ENCODE data around the gene ELK1. TPM values are rescaled to one million over a fixed set of nuclear protein-coding genes. Genes with fewer than 3 reads are reported as not detected.

ELK1 gene
- total and polyA plus RNA-seq, 12 donors, result 6.9 to 34.1 (median 24.8) TPM

GRCh38 chrX:47645530-47645929 is 4.8 kb downstream of the ELK1 start:
- Histone ChIP-seq H3K9me3 (no peaks in the 10 kb centered on the region), H3K27me3 (no peaks in the 10 kb centered on the region), H3K27ac (no peak overlapping the region), H3K4me1 (peaks cover 0 to 32% (median 10%) of the 10 kb centered on the region in 9 donors), H3K4me3 (no peak overlapping the region), H3K36me3 (peaks cover 0 to 18% (median 3%) of the 10 kb centered on the region in 9 donors)
- DNase-seq (no peak), ATAC-seq (no peak)
- WGBS, 2 donors, result 81% methylated on average over 10 of the region's 10 CpGs
- no peak for TF ChIP-seq CTCF (IDR thresholded peaks at IDR 0.05)
- intact Hi-C loops (cut with DNase I), result loop anchor here in 7 of 10 donors (2.0 to 10.0 kb wide), 5 partner anchors 71 to 379 kb away; partner anchors contain the start of gene ARAF (in 5 of the 7)

GRCh38 chrX:47644557-47645091 is 5.7 kb downstream of the ELK1 start:
- DNase-seq, result no peak
- H3K27me3 ChIP-seq, result no peaks in the 10 kb centered on the region
- peaks cover 0 to 4% (median 0%) of the 10 kb centered on the region in 11 donors for H3K9me3 ChIP-seq
- peak in 7 of 9 donors; percentile 29 to 51 (median 40) for TF ChIP-seq CTCF (IDR thresholded peaks at IDR 0.05)
- WGBS, 2 donors, result 41 to 56% methylated on average over 11 to 12 of the region's 12 CpGs
- H3K4me1 ChIP-seq, result peaks cover 0 to 32% (median 10%) of the 10 kb centered on the region in 9 donors
- peak overlapping the region in 1 of 10 donors; percentile 22 for H3K27ac ChIP-seq
- intact Hi-C loops (cut with DNase I), result loop anchor here in 9 of 10 donors (2.0 to 10.0 kb wide), 6 partner anchors 70 to 380 kb away; partner anchors contain the start of gene ARAF (in 6 of the 9)
- H3K36me3 ChIP-seq, result peaks cover 0 to 27% (median 3%) of the 10 kb centered on the region in 9 donors
- no peak overlapping the region for H3K4me3 ChIP-seq
- ATAC-seq, result peak; percentile 42 to 88 (median 75)

GRCh38 chrX:47643926-47644325 is 6.4 kb downstream of the ELK1 start:
- ATAC-seq, result peak in 6 of 8 donors; percentile 39 to 83 (median 74)
- Histone ChIP-seq H3K27me3 (no peaks in the 10 kb centered on the region), H3K4me1 (peaks cover 0 to 25% (median 8%) of the 10 kb centered on the region in 9 donors), H3K27ac (peak overlapping the region in 4 of 10 donors; percentile 19 to 53 (median 36)), H3K4me3 (no peak overlapping the region), H3K9me3 (peaks cover 0 to 7% (median 0%) of the 10 kb centered on the region in 11 donors), H3K36me3 (peaks cover 0 to 34% (median 3%) of the 10 kb centered on the region in 9 donors)
- WGBS, 2 donors, result 3 to 6% methylated on average over 2 of the region's 2 CpGs
- TF ChIP-seq CTCF (IDR thresholded peaks at IDR 0.05), result peak in 7 of 9 donors; percentile 24 to 51 (median 40)
- intact Hi-C loops (cut with DNase I), result loop anchor here in 8 of 10 donors (2.0 to 10.0 kb wide), 6 partner anchors 69 to 381 kb away; partner anchors contain the start of gene ARAF (in 5 of the 8)
- no peak for DNase-seq

GRCh38 chrX:47638816-47639215 is 11.5 kb downstream of the ELK1 start:
- peaks cover 0 to 6% (median 4%) of the 10 kb centered on the region in 9 donors for H3K4me1 ChIP-seq
- peaks cover 0 to 7% (median 0%) of the 10 kb centered on the region in 11 donors for H3K9me3 ChIP-seq
- ATAC-seq (no peak), DNase-seq (no peak)
- no peak overlapping the region for H3K27ac ChIP-seq
- H3K4me3 ChIP-seq, result no peak overlapping the region
- no peaks in the 10 kb centered on the region for H3K27me3 ChIP-seq
- intact Hi-C loops (cut with DNase I), result loop anchor here in 1 of 10 donors (5.0 kb wide), 1 partner anchor 77 kb away; the partner anchor contains the start of gene ARAF
- peaks cover 0 to 74% (median 3%) of the 10 kb centered on the region in 9 donors for H3K36me3 ChIP-seq
- no peak for TF ChIP-seq CTCF (IDR thresholded peaks at IDR 0.05)
- 94 to 95% methylated on average over 14 of the region's 14 CpGs for WGBS, 2 donors

Measured in heart right ventricle (tissue), 16 donors.